IMR-90 (cell line): ENCODE results near the gene IL1RAP. TPM values are rescaled to one million over a fixed set of nuclear protein-coding genes. Genes with fewer than 3 reads are reported as not detected.

Experiments used
- ATAC-seq: fragments of 200-7000 bp; cut with Tn5 transposase; 2 replicates; pipeline ENCODE4 v1.9.1; 2020; ENCODE audit warnings: low read depth, mild to moderate bottlenecking, moderate library complexity
- BruUV-seq: library from RNA; stranded (reverse); fragments of 400-500 nt; replicated peaks from 2 replicates; lab custom pipeline; 2021; lab: Mats Ljungman, UMichigan
- CTCF ChIA-PET: fragments of 300-600 bp; formaldehyde crosslinking; extraction: SDS; loops from one replicate; lab custom pipeline; 2021; ENCODE audit warnings: antibody characterized with exemption; lab: Yijun Ruan, JAX
- POLR2A ChIA-PET: fragments of 300-600 bp; sonication (Branson Sonifier 250); formaldehyde crosslinking; loops from one replicate; lab custom pipeline; 2022; ENCODE audit warnings: antibody characterized with exemption; ENCODE audit not compliant: unreplicated experiment; lab: Charles Lee
- DNase-seq: peaks from one replicate; pipeline ENCODE4 v3.0.0; 2013
- H2AFZ ChIP-seq: replicated peaks from 2 replicates; pipeline ENCODE3; 2013; ENCODE audit warnings: low read length, mild to moderate bottlenecking; ENCODE audit not compliant: poor library complexity
- H2AK5ac ChIP-seq: 2 replicates; pipeline ENCODE4 v1.6.1; 2013; ENCODE audit warnings: low read depth, low read length, inconsistent platforms
- H2AK9ac ChIP-seq: replicated peaks from 2 replicates; pipeline ENCODE3; 2013; ENCODE audit warnings: mild to moderate bottlenecking, low read depth, low read length, moderate library complexity; ENCODE audit not compliant: poor library complexity
- H2BK120ac ChIP-seq: 2 replicates; pipeline ENCODE4 v1.6.1; 2013; ENCODE audit warnings: low read depth, low read length, inconsistent platforms
- H2BK15ac ChIP-seq: 3 replicates; pipeline ENCODE4 v1.6.1; 2013; ENCODE audit warnings: low read depth, low read length, inconsistent platforms
- H2BK20ac ChIP-seq: 2 replicates; pipeline ENCODE4 v1.6.1; 2013; ENCODE audit warnings: low read depth, mild to moderate bottlenecking, inconsistent platforms, low read length, moderate library complexity
- H2BK5ac ChIP-seq: 2 replicates; pipeline ENCODE4 v1.6.1; 2013; ENCODE audit warnings: mild to moderate bottlenecking, low read depth, low read length, inconsistent platforms; ENCODE audit not compliant: poor library complexity, severe bottlenecking
- H3K14ac ChIP-seq: replicated peaks from 2 replicates; pipeline ENCODE4 v1.6.1; 2013; ENCODE audit warnings: low read depth, low read length, inconsistent platforms
- H3K18ac ChIP-seq: 2 replicates; pipeline ENCODE4 v1.6.1; 2013; ENCODE audit warnings: low read depth, low read length, control low read depth
- H3K23ac ChIP-seq: 2 replicates; pipeline ENCODE4 v1.6.1; 2013; ENCODE audit warnings: low read depth, low read length, inconsistent platforms
- H3K27ac ChIP-seq: 2 replicates; pipeline ENCODE4 v1.5.1; 2013; ENCODE audit warnings: mild to moderate bottlenecking, control low read depth, low read length; ENCODE audit not compliant: insufficient read depth
- H3K27me3 ChIP-seq: 2 replicates; pipeline ENCODE4 v1.6.1; 2013; ENCODE audit warnings: low read length; ENCODE audit not compliant: control insufficient read depth, insufficient read depth
- H3K36me3 ChIP-seq: 2 replicates; pipeline ENCODE4 v1.6.1; 2013; ENCODE audit warnings: low read length, mixed read lengths; ENCODE audit not compliant: control insufficient read depth, insufficient read depth
- H3K4ac ChIP-seq: 2 replicates; pipeline ENCODE4 v1.6.1; 2013; ENCODE audit warnings: low read depth, low read length, inconsistent platforms
- H3K4me1 ChIP-seq: 2 replicates; pipeline ENCODE4 v1.6.1; 2013; ENCODE audit warnings: low read length, mixed read lengths; ENCODE audit not compliant: control insufficient read depth, insufficient read depth
- H3K4me2 ChIP-seq: 2 replicates; pipeline ENCODE4 v1.6.1; 2013; ENCODE audit warnings: low read depth, mild to moderate bottlenecking, control low read depth, low read length, moderate library complexity
- H3K4me3 ChIP-seq: 2 replicates; pipeline ENCODE4 v1.5.1; 2013; ENCODE audit warnings: low read depth, mild to moderate bottlenecking, control low read depth, low read length, moderate library complexity; ENCODE audit not compliant: insufficient read depth
- H3K56ac ChIP-seq: 2 replicates; pipeline ENCODE4 v1.6.1; 2013; ENCODE audit warnings: low read length, inconsistent platforms; ENCODE audit not compliant: insufficient read depth; ENCODE audit errors: extremely low read depth
- H3K79me1 ChIP-seq, 2 experiments: 2 replicates each; pipeline ENCODE4 v1.6.1; 2013; ENCODE audit warnings: low read length in 2 of 2, inconsistent platforms in 1 of 2, low read depth in 1 of 2
- H3K9ac ChIP-seq: 2 replicates; pipeline ENCODE4 v1.6.1; 2013; ENCODE audit warnings: low read depth, low read length, control low read depth
- H3K9me1 ChIP-seq: 2 replicates; pipeline ENCODE4 v1.6.1; 2013; ENCODE audit warnings: low read length, inconsistent platforms; ENCODE audit not compliant: insufficient read depth
- H3K9me3 ChIP-seq: 2 replicates; pipeline ENCODE4 v1.6.1; 2013; ENCODE audit warnings: low read length; ENCODE audit not compliant: control insufficient read depth, insufficient read depth
- H4K20me1 ChIP-seq: 2 replicates; pipeline ENCODE4 v1.6.1; 2013; ENCODE audit warnings: low read length, inconsistent platforms; ENCODE audit not compliant: insufficient read depth
- H4K5ac ChIP-seq: 2 replicates; pipeline ENCODE4 v1.6.1; 2013; ENCODE audit warnings: mild to moderate bottlenecking, low read depth, low read length, control low read depth
- H4K8ac ChIP-seq, 2 experiments: 2 replicates each; pipeline ENCODE4 v1.6.1; 2013; ENCODE audit warnings: low read depth in 2 of 2, low read length in 2 of 2, control low read depth in 1 of 2, inconsistent platforms in 1 of 2
- H4K91ac ChIP-seq: 2 replicates; pipeline ENCODE4 v1.6.1; 2013; ENCODE audit warnings: low read depth, low read length, inconsistent platforms; ENCODE audit not compliant: insufficient read depth
- CHD1 ChIP-seq: IDR thresholded peaks from 2 replicates; pipeline ENCODE4 v1.6.1; 2012; ENCODE audit warnings: low read depth, low read length, improper control_type of control experiment
- CTCF ChIP-seq: conservative IDR thresholded peaks from 2 replicates; pipeline ENCODE4 v1.5.1; 2012; ENCODE audit warnings: mild to moderate bottlenecking, low read depth, low read length, improper control_type of control experiment
- MAFK ChIP-seq: IDR thresholded peaks from 2 replicates; pipeline ENCODE4 v1.6.1; 2012; ENCODE audit warnings: low read depth, low read length, improper control_type of control experiment
- RCOR1 ChIP-seq: IDR thresholded peaks from 2 replicates; pipeline ENCODE4 v1.6.1; 2012; ENCODE audit warnings: mild to moderate bottlenecking, low read length, improper control_type of control experiment; ENCODE audit not compliant: insufficient replicate concordance
- USF2 ChIP-seq: fragments of 150-350 bp; IDR thresholded peaks from 2 replicates; pipeline ENCODE4 v1.6.1; 2017; ENCODE audit warnings: mild to moderate bottlenecking, antibody characterized with exemption, low read length, low read depth
- WGBS, 2 experiments: methylation state at CpG; one replicate each; pipeline versions ENCODE4 v1.1.5 to v1.1.7; 2013; ENCODE audit warnings: missing lambda C conversion rate in 2 of 2; ENCODE audit not compliant: insufficient read length in 1 of 2; ENCODE audit errors: extremely low coverage in 2 of 2; 5-methylcytosine and 5-hydroxymethylcytosine counted together
- dilution Hi-C: fragments of 300-500 bp; cut with HindIII; formaldehyde crosslinking; loops from one replicate; pipeline ENCODE4 v1.14.3; 2018; ENCODE audit warnings: low sequenced_read_pairs; ENCODE audit not compliant: unreplicated experiment
- in situ Hi-C: fragments of 300-500 bp; cut with MboI; formaldehyde crosslinking; loops from 3 replicates; pipeline ENCODE4 v1.14.3; 2019; ENCODE audit warnings: low sequenced_read_pairs, inconsistent platforms, mixed read lengths
- intact Hi-C: fragments of 100-400 bp; cut with micrococcal nuclease; formaldehyde crosslinking; loops from 2 replicates; pipeline ENCODE4 v1.10.0; 2022
- polyA plus RNA-seq, 3 experiments: library from polyadenylated mRNA; depleted of rRNA; stranded (reverse); fragments of >200 nt; gene quantifications; 2 replicates each; pipeline ENCODE4 v1.2.3, GENCODE V29; 2012; ENCODE audit warnings: low replicate concordance in 1 of 3
- total RNA-seq: library from RNA; depleted of rRNA; stranded (reverse); fragments of >200 nt; gene quantifications from 2 replicates; pipeline ENCODE4 v1.2.3, GENCODE V29; 2012

Gene IL1RAP
- total and polyA plus RNA-seq, 2 of the 4 experiments (the other 2 are of a cell fraction), result 8.3 to 11.3 TPM

GRCh38 chr3:190666821-190667220, 152.9 kb downstream of the IL1RAP start:
- WGBS, 2 experiments, result 67% methylated on average over 2 of the region's 2 CpGs; no CpG with 5 or more reads in 1 of the 2 experiments
- intact Hi-C loops, result no loop called here
- TF ChIP-seq CTCF (no peak), CHD1 (no peak), MAFK (no peak), USF2 (no peak), RCOR1 (no peak)

More at GRCh38 chr3:190666821-190667220, 152.9 kb downstream of the IL1RAP start:
- H3K18ac ChIP-seq, result no peak overlapping the region
- H3K4me3 ChIP-seq, result no peak overlapping the region
- H2AK9ac ChIP-seq, result no peak overlapping the region
- no peak overlapping the region for H2BK15ac ChIP-seq
- no peaks in the 10 kb centered on the region for H3K79me1 ChIP-seq
- H4K20me1 ChIP-seq, result no peaks in the 10 kb centered on the region
- H2BK120ac ChIP-seq, result no peak overlapping the region
- no peak overlapping the region for H3K14ac ChIP-seq
- no peaks in the 10 kb centered on the region for H3K9me1 ChIP-seq
- H3K56ac ChIP-seq, result no peak overlapping the region
- no peak overlapping the region for H4K8ac ChIP-seq
- no peak overlapping the region for H2BK20ac ChIP-seq
- H3K4me1 ChIP-seq, result no peaks in the 10 kb centered on the region
- no peaks in the 10 kb centered on the region for H3K27me3 ChIP-seq
- DNase-seq (no peak), ATAC-seq (no peak)
- H4K91ac ChIP-seq, result no peak overlapping the region
- H3K9me3 ChIP-seq, result no peaks in the 10 kb centered on the region
- no peak overlapping the region for H3K27ac ChIP-seq
- H2BK5ac ChIP-seq, result no peak overlapping the region
- H4K5ac ChIP-seq, result no peak overlapping the region
- H3K4ac ChIP-seq, result no peak overlapping the region
- H3K23ac ChIP-seq, result no peak overlapping the region
- in situ Hi-C loops (no loop called here), dilution Hi-C loops (no loop called here)
- no peak overlapping the region for H3K9ac ChIP-seq
- BruUV-seq, result no TSS peak
- no peaks in the 10 kb centered on the region for H3K36me3 ChIP-seq
- H3K4me2 ChIP-seq, result no peak overlapping the region
- no peak overlapping the region for H2AFZ ChIP-seq
- no peak overlapping the region for H2AK5ac ChIP-seq
- ChIA-PET POLR2A (no interaction called here), CTCF (no interaction called here)
